Endothelial cell of umbilical vein (primary cell): Measurements from ENCODE around the gene CARNS1. TPM values are rescaled to one million over a fixed set of nuclear protein-coding genes. Genes with fewer than 3 reads are reported as not detected.

ENCODE experiments used
- BruUV-seq: library from RNA; stranded (reverse); fragments of 400-500 nt; replicated peaks from 2 replicates; lab custom pipeline; 2021; lab: Mats Ljungman, UMichigan
- CTCF ChIA-PET: fragments of 300-600, 350-600 bp; sonication (Branson Sonifier 250); formaldehyde crosslinking; loops from one replicate; lab custom pipeline; 2021; ENCODE audit warnings: antibody characterized with exemption, inconsistent platforms; lab: Charles Lee
- POLR2A ChIA-PET: fragments of 300-600, 350-600 bp; sonication (Branson Sonifier 250); formaldehyde crosslinking; loops from one replicate; lab custom pipeline; 2021; ENCODE audit warnings: antibody characterized with exemption, inconsistent platforms; lab: Charles Lee
- DNase-seq: peaks from one replicate; pipeline ENCODE4 v3.0.0-alpha.2; 2011; ENCODE audit warnings: low read depth, low spot score
- FAIRE-seq: peaks from 2 replicates; lab custom pipeline; 2011; peaks lifted over from hg19 to GRCh38; lab: Jason Lieb, UNC
- H2AFZ ChIP-seq: 2 replicates; pipeline ENCODE4 v1.6.0; 2012; ENCODE audit warnings: low read depth, low read length, control low read depth, inconsistent platforms
- H3K27ac ChIP-seq: 2 replicates; pipeline ENCODE4 v1.5.1; 2011; ENCODE audit warnings: low read depth, mild to moderate bottlenecking, control low read depth, low read length, moderate library complexity; ENCODE audit not compliant: insufficient read depth
- H3K27me3 ChIP-seq, 2 experiments: 2 replicates each; pipeline versions ENCODE4 v1.6.0 to v1.6.1; 2011; ENCODE audit warnings: low read length in 2 of 2, mixed read lengths in 1 of 2; ENCODE audit not compliant: control insufficient read depth in 2 of 2, insufficient read depth in 2 of 2
- H3K36me3 ChIP-seq, 2 experiments: 2 replicates in 1 of 2; 3 replicates in 1 of 2; pipeline ENCODE4 v1.5.1; 2011; ENCODE audit warnings: low read length in 2 of 2, mild to moderate bottlenecking in 1 of 2, moderate library complexity in 1 of 2; ENCODE audit not compliant: control insufficient read depth in 2 of 2, insufficient read depth in 2 of 2; ENCODE audit errors: extremely low read depth in 1 of 2
- H3K4me1 ChIP-seq: 3 replicates; pipeline ENCODE4 v1.5.1; 2011; ENCODE audit warnings: mild to moderate bottlenecking, low read length; ENCODE audit not compliant: control insufficient read depth, insufficient read depth; ENCODE audit errors: extremely low read depth
- H3K4me2 ChIP-seq: 2 replicates; pipeline ENCODE4 v1.6.1; 2011; ENCODE audit warnings: low read length, control low read depth, mixed read lengths; ENCODE audit not compliant: insufficient read depth
- H3K4me3 ChIP-seq, 3 experiments: fragments of 200-600 bp in 1 of 3; sonication (generic), shearing (Covaris generic) in 1 of 3; replicated peaks in 1 of 3; 2 replicates each; pipeline ENCODE4 v1.5.1; 2011 to 2016; ENCODE audit warnings: control low read depth in 3 of 3, low read length in 3 of 3, mild to moderate bottlenecking in 2 of 3, inconsistent platforms in 1 of 3, low read depth in 1 of 3, moderate library complexity in 1 of 3; ENCODE audit not compliant: insufficient read depth in 1 of 3
- H3K79me2 ChIP-seq: 2 replicates; pipeline ENCODE4 v1.6.0; 2012; ENCODE audit warnings: low read length, inconsistent platforms; ENCODE audit not compliant: control insufficient read depth, insufficient read depth
- H3K9ac ChIP-seq: replicated peaks from 2 replicates; pipeline ENCODE3; 2011; ENCODE audit warnings: low read length, control low read depth; ENCODE audit not compliant: insufficient read depth; ENCODE audit errors: extremely low read depth
- H3K9me1 ChIP-seq: replicated peaks from 3 replicates; pipeline ENCODE4 v1.6.0; 2011; ENCODE audit warnings: mild to moderate bottlenecking, low read length; ENCODE audit not compliant: control insufficient read depth, insufficient read depth; ENCODE audit errors: extremely low read depth
- H3K9me3 ChIP-seq: replicated peaks from 2 replicates; pipeline ENCODE4 v1.5.1; 2012; ENCODE audit warnings: low read length, inconsistent platforms; ENCODE audit not compliant: control insufficient read depth, insufficient read depth
- H4K20me1 ChIP-seq: replicated peaks from 2 replicates; pipeline ENCODE3; 2011; ENCODE audit warnings: mild to moderate bottlenecking, low read length; ENCODE audit not compliant: control insufficient read depth, insufficient read depth; ENCODE audit errors: extremely low read depth
- CTCF ChIP-seq, 2 donors: IDR thresholded peaks; 1 replicate in 1 of 2; 2 replicates in 1 of 2; pipeline ENCODE4 v1.5.1; 2011; ENCODE audit warnings: low read length in 2 of 2, mild to moderate bottlenecking in 2 of 2, moderate library complexity in 2 of 2, control low read depth in 1 of 2, inconsistent platforms in 1 of 2, low read depth in 1 of 2; ENCODE audit not compliant: insufficient read depth in 1 of 2; ENCODE audit errors: extremely low read depth in 1 of 2
- EZH2 ChIP-seq: IDR thresholded peaks from 2 replicates; pipeline ENCODE4 v1.6.1; 2012; ENCODE audit warnings: borderline replicate concordance, low read depth, mild to moderate bottlenecking, moderate library complexity, low read length, inconsistent platforms; ENCODE audit not compliant: severe bottlenecking
- FOS ChIP-seq: IDR thresholded peaks from 2 replicates; pipeline ENCODE4 v1.6.1; 2011; ENCODE audit warnings: mild to moderate bottlenecking, low read length, moderate library complexity, borderline replicate concordance; ENCODE audit not compliant: insufficient read depth
- GATA2 ChIP-seq: IDR thresholded peaks from 2 replicates; pipeline ENCODE4 v1.7.0; 2011; ENCODE audit warnings: low read depth, mild to moderate bottlenecking, moderate library complexity, mixed read lengths, low read length; ENCODE audit not compliant: insufficient read length, insufficient read depth
- JUN ChIP-seq: IDR thresholded peaks from 2 replicates; pipeline ENCODE4 v1.6.1; 2011; ENCODE audit warnings: borderline replicate concordance, low read depth; ENCODE audit not compliant: insufficient read length, insufficient read depth
- MAX ChIP-seq: IDR thresholded peaks from 2 replicates; pipeline ENCODE4 v1.6.1; 2011; ENCODE audit not compliant: insufficient read depth, insufficient read length
- MYC ChIP-seq: IDR thresholded peaks from one replicate; pipeline ENCODE4 v1.6.1; 2011; ENCODE audit warnings: mild to moderate bottlenecking, low read depth, low read length
- POLR2A ChIP-seq: IDR thresholded peaks from 2 replicates; pipeline ENCODE4 v1.6.1; 2012; ENCODE audit warnings: low read depth, mild to moderate bottlenecking, control low read depth, low read length
- POLR2AphosphoS5 ChIP-seq: IDR thresholded peaks from 2 replicates; pipeline ENCODE4 v1.6.1; 2012; ENCODE audit warnings: low read depth, mild to moderate bottlenecking, control low read depth, low read length, moderate library complexity; ENCODE audit not compliant: insufficient read depth
- dilution Hi-C: fragments of 300-500 bp; cut with MboI; formaldehyde crosslinking; loops from one replicate; pipeline ENCODE4 v1.15.0; 2019; ENCODE audit warnings: low sequenced_read_pairs; ENCODE audit not compliant: extremely low pct_ligation_motif_present
- intact Hi-C: fragments of 100-400 bp; cut with micrococcal nuclease; formaldehyde crosslinking; loops from one replicate; pipeline ENCODE4 v1.10.0; 2022
- polyA plus RNA-seq, 4 experiments: library from polyadenylated mRNA; depleted of rRNA in 3 of 4; stranded (reverse) in 3 of 4; unstranded in 1 of 4; fragments of >200 nt; gene quantifications; 2 replicates each; pipeline versions ENCODE4 v1.2.1 to v1.2.3, GENCODE V29; 2011 to 2012; ENCODE audit warnings: missing spikeins in 1 of 4
- total RNA-seq: library from RNA; stranded (reverse); gene quantifications from 2 replicates; pipeline ENCODE4 v1.2.3, GENCODE V29; 2021

CARNS1 gene
- total and polyA plus RNA-seq, 2 donors (not counting 3 experiments of a cell fraction or from before 2014, with no cell fraction given), result 0.14 to 0.35 TPM

- TF ChIP-seq FOS (no peak), EZH2 (no peak), MAX (peak; percentile 100), POLR2AphosphoS5 (peak; percentile 94), POLR2A (peak; percentile 82), JUN (no peak), CTCF (IDR thresholded peaks at IDR 0.05; ENCODE audit: extremely low read depth in 1 of 2, insufficient read depth in 1 of 2, low read depth in 1 of 2, low read length in 2 of 2) (no peak), MYC (no peak), GATA2 (no peak)
- FAIRE-seq (peak; percentile 90), DNase-seq (peak; percentile 90)
- peak within 1 kb of the TSS; percentile 90 for H3K4me2 ChIP-seq
- H3K4me3 ChIP-seq, result peak within 1 kb of the TSS; percentile 68 to 80 (median 76)
- H3K36me3 ChIP-seq, result peaks cover 0 to 5% of the 10 kb centered on the region in 2 experiments
- H3K27me3 ChIP-seq, result no peaks in the 10 kb centered on the region
- H3K9ac ChIP-seq, result peak within 1 kb of the TSS; percentile 79
- POLR2A ChIA-PET, result interaction anchor here (0.6 to 1.4 kb wide), 3 partner anchors 10 to 114 kb away, joined by 4 to 11 read pairs (median 8); partner anchors contain the start of genes PITPNM1 and PPP1CA
- CTCF ChIA-PET, result interaction anchor here (0.7 to 4.8 kb wide), 14 partner anchors 10 to 113 kb away, joined by 3 to 32 read pairs (median 5); partner anchors contain the start of genes PITPNM1 and PPP1CA
- TSS peak; percentile 47 for BruUV-seq
- peak within 1 kb of the TSS; percentile 87 for H2AFZ ChIP-seq
- peaks cover 11% of the 10 kb centered on the region for H3K4me1 ChIP-seq
- no peaks in the 10 kb centered on the region for H3K9me3 ChIP-seq
- intact Hi-C loops, result loop anchor here (1.0 kb wide), 1 partner anchor 10 kb away; the partner anchor contains the start of gene PPP1CA
- dilution Hi-C loops, result no loop called here
- peak within 1 kb of the TSS; percentile 56 for H3K27ac ChIP-seq
- H4K20me1 ChIP-seq, result no peaks in the 10 kb centered on the region
- peaks cover 4% of the 10 kb centered on the region for H3K79me2 ChIP-seq
- no peaks in the 10 kb centered on the region for H3K9me1 ChIP-seq
Observed at GRCh38 chr11:67391304-67392182, 23.9 kb upstream of the CARNS1 start, which contains the start of gene RAD9A. Gene RAD9A (plus strand): TSS chr11:67391986. CDS start chr11:67392045, 59 bp downstream.
